Neural crest cell (in vitro differentiated cells): ENCODE data around the gene EXOC4. TPM values are rescaled to one million over a fixed set of nuclear protein-coding genes. Genes with fewer than 3 reads are reported as not detected.

Experiments used
- DNase-seq: peaks from one replicate; pipeline ENCODE4 v3.0.0; 2021; ENCODE audit warnings: low read depth, mixed read lengths, low spot score
- H3K27ac Mint-ChIP-seq: one replicate; pipeline ENCODE4 v1.8.0; 2021; ENCODE audit warnings: mild to moderate bottlenecking, mixed read lengths; ENCODE audit not compliant: unreplicated experiment
- H3K27me3 Mint-ChIP-seq: 2 replicates; pipeline ENCODE4 v1.8.0; 2021; ENCODE audit warnings: low read depth, mild to moderate bottlenecking, mixed read lengths
- H3K36me3 Mint-ChIP-seq: 2 replicates; pipeline ENCODE4 v1.8.0; 2021; ENCODE audit warnings: low read depth, mild to moderate bottlenecking, mixed read lengths
- H3K4me1 Mint-ChIP-seq: 2 replicates; pipeline ENCODE4 v1.8.0; 2021; ENCODE audit warnings: mixed read lengths
- H3K4me3 Mint-ChIP-seq: one replicate; pipeline ENCODE4 v1.8.0; 2021; ENCODE audit warnings: mild to moderate bottlenecking, mixed read lengths
- H3K9me3 Mint-ChIP-seq: 2 replicates; pipeline ENCODE4 v1.8.0; 2021; ENCODE audit warnings: mixed read lengths
- CTCF ChIP-seq: fragments of 200-600 bp; sonication (generic); conservative IDR thresholded peaks from 2 replicates; pipeline ENCODE4 v1.5.0; 2021; ENCODE audit warnings: antibody characterized with exemption, mild to moderate bottlenecking
- total RNA-seq: library from RNA; stranded (reverse); gene quantifications from 2 replicates; pipeline ENCODE4 v1.2.1, GENCODE V29; 2021

Gene EXOC4
- total RNA-seq, 1 donor from 2014 or later = 79.7 TPM

GRCh38 chr7:133290676-133291333 is 37.9 kb downstream of the EXOC4 start:
- no peak for DNase-seq
- no peak overlapping the region for H3K4me3 Mint-ChIP-seq
- H3K27me3 Mint-ChIP-seq = no peaks in the 10 kb centered on the region
- H3K4me1 Mint-ChIP-seq = no peaks in the 10 kb centered on the region
- peaks cover 16% of the 10 kb centered on the region for H3K36me3 Mint-ChIP-seq
- no peaks in the 10 kb centered on the region for H3K9me3 Mint-ChIP-seq
- H3K27ac Mint-ChIP-seq = no peak overlapping the region
- no peak for TF ChIP-seq CTCF

- no peaks in the 10 kb centered on the region for H3K4me1 Mint-ChIP-seq
- no peak for DNase-seq
- TF ChIP-seq CTCF = no peak
- no peak overlapping the region for H3K4me3 Mint-ChIP-seq
- H3K36me3 Mint-ChIP-seq = peaks cover 10% of the 10 kb centered on the region
- no peaks in the 10 kb centered on the region for H3K9me3 Mint-ChIP-seq
- H3K27me3 Mint-ChIP-seq = no peaks in the 10 kb centered on the region
- no peak overlapping the region for H3K27ac Mint-ChIP-seq
Observed at GRCh38 chr7:133292631-133293030, 39.8 kb downstream of the EXOC4 start.

- H3K36me3 Mint-ChIP-seq = peaks cover 5% of the 10 kb centered on the region
- no peak for DNase-seq
- peaks cover 7% of the 10 kb centered on the region for H3K4me1 Mint-ChIP-seq
- H3K27me3 Mint-ChIP-seq = no peaks in the 10 kb centered on the region
- H3K27ac Mint-ChIP-seq = no peak overlapping the region
- TF ChIP-seq CTCF = no peak
- H3K9me3 Mint-ChIP-seq = no peaks in the 10 kb centered on the region
- no peak overlapping the region for H3K4me3 Mint-ChIP-seq
Observed at GRCh38 chr7:133293384-133294160, 40.7 kb downstream of the EXOC4 start.

- H3K9me3 Mint-ChIP-seq = no peaks in the 10 kb centered on the region
- TF ChIP-seq CTCF = no peak
- no peak for DNase-seq
- no peak overlapping the region for H3K27ac Mint-ChIP-seq
- peaks cover 7% of the 10 kb centered on the region for H3K4me1 Mint-ChIP-seq
- H3K36me3 Mint-ChIP-seq = peaks cover 3% of the 10 kb centered on the region
- H3K27me3 Mint-ChIP-seq = no peaks in the 10 kb centered on the region
- no peak overlapping the region for H3K4me3 Mint-ChIP-seq
Observed at GRCh38 chr7:133294234-133294633, 41.4 kb downstream of the EXOC4 start.

GRCh38 chr7:133295484-133295883 is 42.6 kb downstream of the EXOC4 start:
- H3K27me3 Mint-ChIP-seq = no peaks in the 10 kb centered on the region
- no peak for TF ChIP-seq CTCF
- DNase-seq = no peak
- H3K36me3 Mint-ChIP-seq = peaks cover 3% of the 10 kb centered on the region
- H3K27ac Mint-ChIP-seq = no peak overlapping the region
- H3K9me3 Mint-ChIP-seq = no peaks in the 10 kb centered on the region
- peaks cover 7% of the 10 kb centered on the region for H3K4me1 Mint-ChIP-seq
- no peak overlapping the region for H3K4me3 Mint-ChIP-seq
